Astrocyte (in vitro differentiated cells and primary cell): ENCODE results near the gene MAGI3. TPM values are rescaled to one million over a fixed set of nuclear protein-coding genes. Genes with fewer than 3 reads are reported as not detected.

Source experiments
- DNase-seq: peaks from one replicate; pipeline ENCODE4 v3.0.0-alpha.2; 2010; ENCODE audit warnings: low read depth
- FAIRE-seq: peaks from 2 replicates; lab custom pipeline; 2011; peaks lifted over from hg19 to GRCh38; lab: Jason Lieb, UNC
- H2AFZ ChIP-seq: 2 replicates; pipeline ENCODE4 v1.6.0; 2012; ENCODE audit warnings: low read depth, low read length, inconsistent platforms
- H3K27ac ChIP-seq: 2 replicates; pipeline ENCODE4 v1.5.1; 2011; ENCODE audit warnings: low read depth, low read length, inconsistent platforms
- H3K27me3 ChIP-seq: 2 replicates; pipeline ENCODE4 v1.6.0; 2011; ENCODE audit warnings: low read length, inconsistent platforms; ENCODE audit not compliant: insufficient read depth
- H3K36me3 ChIP-seq: 2 replicates; pipeline ENCODE4 v1.5.1; 2011; ENCODE audit warnings: low read length, inconsistent platforms; ENCODE audit not compliant: insufficient read depth
- H3K4me1 ChIP-seq: 2 replicates; pipeline ENCODE4 v1.5.1; 2011; ENCODE audit warnings: low read length, inconsistent platforms; ENCODE audit not compliant: insufficient read depth
- H3K4me2 ChIP-seq: 2 replicates; pipeline ENCODE4 v1.6.0; 2012; ENCODE audit warnings: low read length, inconsistent platforms
- H3K4me3 ChIP-seq: 2 replicates; pipeline ENCODE4 v1.5.1; 2011; ENCODE audit warnings: low read depth, mild to moderate bottlenecking, low read length, inconsistent platforms; ENCODE audit not compliant: insufficient read depth
- H3K79me2 ChIP-seq: 2 replicates; pipeline ENCODE4 v1.6.0; 2012; ENCODE audit warnings: mild to moderate bottlenecking, low read length, inconsistent platforms; ENCODE audit not compliant: insufficient read depth
- H3K9ac ChIP-seq: 2 replicates; pipeline ENCODE4 v1.6.0; 2012; ENCODE audit warnings: mild to moderate bottlenecking, low read length, inconsistent platforms
- H3K9me3 ChIP-seq: 2 replicates; pipeline ENCODE4 v1.5.1; 2012; ENCODE audit warnings: low read depth, mild to moderate bottlenecking, low read length, inconsistent platforms; ENCODE audit not compliant: insufficient read depth
- H4K20me1 ChIP-seq: 2 replicates; pipeline ENCODE4 v1.6.0; 2012; ENCODE audit warnings: low read length, inconsistent platforms; ENCODE audit not compliant: insufficient read depth
- H3K27ac Mint-ChIP-seq: one replicate; pipeline ENCODE4 v1.8.0; 2021; ENCODE audit warnings: mild to moderate bottlenecking, mixed read lengths; ENCODE audit not compliant: unreplicated experiment
- H3K27me3 Mint-ChIP-seq: one replicate; pipeline ENCODE4 v1.8.0; 2021; ENCODE audit warnings: low read depth, mixed read lengths; ENCODE audit not compliant: unreplicated experiment
- H3K36me3 Mint-ChIP-seq: one replicate; pipeline ENCODE4 v1.8.0; 2021; ENCODE audit warnings: low read depth, mixed read lengths; ENCODE audit not compliant: unreplicated experiment
- H3K4me1 Mint-ChIP-seq: one replicate; pipeline ENCODE4 v1.8.0; 2021; ENCODE audit warnings: low read depth, mixed read lengths; ENCODE audit not compliant: unreplicated experiment
- H3K4me3 Mint-ChIP-seq: one replicate; pipeline ENCODE4 v1.8.0; 2021; ENCODE audit warnings: mild to moderate bottlenecking, moderate library complexity, mixed read lengths; ENCODE audit not compliant: unreplicated experiment
- H3K9me3 Mint-ChIP-seq: one replicate; pipeline ENCODE4 v1.8.0; 2021; ENCODE audit warnings: mild to moderate bottlenecking, mixed read lengths; ENCODE audit not compliant: unreplicated experiment
- EZH2 ChIP-seq: IDR thresholded peaks from 2 replicates; pipeline ENCODE4 v1.6.1; 2012; ENCODE audit warnings: mild to moderate bottlenecking, low read length, inconsistent platforms; ENCODE audit not compliant: insufficient read depth
- total RNA-seq: library from RNA; stranded (reverse); gene quantifications from 2 replicates; pipeline ENCODE4 v1.2.1, GENCODE V29; 2021
- TF ChIP-seq, protein P1 (sequence below): IDR thresholded peaks from 2 replicates; pipeline ENCODE4 v1.5.1; 2011; ENCODE audit warnings: low read depth, mild to moderate bottlenecking, inconsistent platforms, low read length, moderate library complexity; ENCODE audit not compliant: insufficient read depth

Gene MAGI3
- total RNA-seq, 1 donor from 2014 or later = 16.5 TPM

DNA sequence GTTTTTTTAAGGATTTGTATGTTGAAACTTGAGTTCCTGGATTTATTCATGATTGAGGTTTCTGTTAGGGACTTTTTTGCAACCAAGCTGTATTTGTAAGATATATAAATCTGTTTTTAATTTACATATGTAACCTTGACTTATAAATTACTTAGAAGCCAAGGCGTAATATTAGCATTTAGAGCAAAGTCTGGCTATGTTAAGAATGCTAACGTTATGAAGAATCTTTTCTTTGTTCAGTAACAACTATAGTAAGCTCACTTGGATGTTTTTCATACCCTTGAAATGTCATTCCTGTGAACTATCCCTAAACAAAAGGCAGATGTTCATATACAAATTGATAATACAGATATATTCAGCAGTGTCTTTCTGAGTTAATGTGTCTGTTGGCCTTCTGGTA lies 155.3 kb downstream of the MAGI3 start:
- Mint-ChIP-seq H3K27ac (no peak overlapping the region), H3K9me3 (no peaks in the 10 kb centered on the region), H3K27me3 (no peaks in the 10 kb centered on the region), H3K4me1 (peaks cover 22% of the 10 kb centered on the region), H3K36me3 (no peaks in the 10 kb centered on the region), H3K4me3 (no peak overlapping the region)
- H3K36me3 ChIP-seq = no peaks in the 10 kb centered on the region
- H3K27ac ChIP-seq = no peak overlapping the region
- H3K9me3 ChIP-seq = no peaks in the 10 kb centered on the region
- peaks cover 12% of the 10 kb centered on the region for H3K4me1 ChIP-seq
- no peak overlapping the region for H3K4me3 ChIP-seq
- FAIRE-seq (no peak), DNase-seq (no peak)
- H3K4me2 ChIP-seq = no peak overlapping the region
- TF ChIP-seq EZH2 = no peak
- TF ChIP-seq, protein P1, sequence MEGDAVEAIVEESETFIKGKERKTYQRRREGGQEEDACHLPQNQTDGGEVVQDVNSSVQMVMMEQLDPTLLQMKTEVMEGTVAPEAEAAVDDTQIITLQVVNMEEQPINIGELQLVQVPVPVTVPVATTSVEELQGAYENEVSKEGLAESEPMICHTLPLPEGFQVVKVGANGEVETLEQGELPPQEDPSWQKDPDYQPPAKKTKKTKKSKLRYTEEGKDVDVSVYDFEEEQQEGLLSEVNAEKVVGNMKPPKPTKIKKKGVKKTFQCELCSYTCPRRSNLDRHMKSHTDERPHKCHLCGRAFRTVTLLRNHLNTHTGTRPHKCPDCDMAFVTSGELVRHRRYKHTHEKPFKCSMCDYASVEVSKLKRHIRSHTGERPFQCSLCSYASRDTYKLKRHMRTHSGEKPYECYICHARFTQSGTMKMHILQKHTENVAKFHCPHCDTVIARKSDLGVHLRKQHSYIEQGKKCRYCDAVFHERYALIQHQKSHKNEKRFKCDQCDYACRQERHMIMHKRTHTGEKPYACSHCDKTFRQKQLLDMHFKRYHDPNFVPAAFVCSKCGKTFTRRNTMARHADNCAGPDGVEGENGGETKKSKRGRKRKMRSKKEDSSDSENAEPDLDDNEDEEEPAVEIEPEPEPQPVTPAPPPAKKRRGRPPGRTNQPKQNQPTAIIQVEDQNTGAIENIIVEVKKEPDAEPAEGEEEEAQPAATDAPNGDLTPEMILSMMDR = no peak
- H3K27me3 ChIP-seq = no peaks in the 10 kb centered on the region
- H4K20me1 ChIP-seq = no peaks in the 10 kb centered on the region
- H3K79me2 ChIP-seq = peaks cover 6% of the 10 kb centered on the region
- H2AFZ ChIP-seq = no peak overlapping the region
- H3K9ac ChIP-seq = no peak overlapping the region

DNA sequence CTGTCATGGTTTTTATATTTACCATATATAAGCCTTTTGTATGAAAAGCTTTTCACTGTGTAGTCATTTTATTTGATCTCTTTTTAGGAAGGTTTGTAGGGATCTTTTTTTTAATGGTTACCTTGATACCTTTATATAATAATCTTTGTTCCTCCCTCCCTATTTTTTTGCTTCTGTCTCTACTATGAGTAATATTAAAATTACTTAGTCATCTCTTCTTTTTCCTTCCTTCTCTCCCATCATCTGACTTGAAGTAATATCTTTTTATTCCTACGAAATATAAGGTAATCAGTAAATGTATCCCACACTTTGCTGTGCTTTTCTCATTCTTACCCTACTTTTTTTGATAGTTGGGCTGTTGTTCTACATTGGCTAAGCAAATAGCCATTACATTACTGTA lies 161.4 kb downstream of the MAGI3 start:
- Histone ChIP-seq H3K4me1 (no peaks in the 10 kb centered on the region), H3K9me3 (no peaks in the 10 kb centered on the region), H3K79me2 (no peaks in the 10 kb centered on the region), H3K4me2 (no peak overlapping the region), H3K36me3 (no peaks in the 10 kb centered on the region), H2AFZ (no peak overlapping the region), H3K27ac (no peak overlapping the region), H3K9ac (no peak overlapping the region), H4K20me1 (no peaks in the 10 kb centered on the region), H3K4me3 (no peak overlapping the region), H3K27me3 (no peaks in the 10 kb centered on the region)
- Mint-ChIP-seq H3K27me3 (no peaks in the 10 kb centered on the region), H3K36me3 (peaks cover 4% of the 10 kb centered on the region), H3K4me3 (no peak overlapping the region), H3K9me3 (peaks cover 3% of the 10 kb centered on the region), H3K4me1 (peaks cover 2% of the 10 kb centered on the region), H3K27ac (no peak overlapping the region)
- DNase-seq = no peak
- FAIRE-seq = no peak
- TF ChIP-seq, protein P1 = no peak
- TF ChIP-seq EZH2 = no peak

DNA sequence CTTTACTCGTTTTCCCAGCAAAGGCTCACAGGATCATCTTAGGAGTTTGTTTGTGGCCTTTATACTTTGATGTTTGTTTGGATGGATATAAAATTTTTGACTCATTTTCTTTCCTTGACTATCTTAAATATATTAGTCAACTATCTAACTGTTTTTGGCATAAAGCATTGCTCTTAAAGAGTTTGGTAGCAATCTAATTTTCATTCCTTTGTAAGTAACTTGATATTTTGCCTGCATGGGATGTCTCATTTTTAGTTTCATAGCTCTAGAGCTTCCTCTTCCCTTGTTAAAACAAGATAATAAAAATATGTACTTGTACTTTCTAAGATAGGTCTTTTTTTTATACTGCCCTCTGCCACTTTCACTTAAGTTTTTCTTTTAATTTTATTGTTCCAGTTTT lies 161.9 kb downstream of the MAGI3 start:
- no peaks in the 10 kb centered on the region for H3K79me2 ChIP-seq
- peaks cover under 1% of the 10 kb centered on the region for H3K9me3 ChIP-seq
- no peaks in the 10 kb centered on the region for H4K20me1 ChIP-seq
- TF ChIP-seq, protein P1 = no peak
- TF ChIP-seq EZH2 = no peak
- no peak for FAIRE-seq
- H3K27me3 ChIP-seq = no peaks in the 10 kb centered on the region
- Mint-ChIP-seq H3K27ac (no peak overlapping the region), H3K27me3 (no peaks in the 10 kb centered on the region), H3K36me3 (peaks cover 4% of the 10 kb centered on the region), H3K4me3 (no peak overlapping the region), H3K4me1 (peaks cover 2% of the 10 kb centered on the region), H3K9me3 (peaks cover 3% of the 10 kb centered on the region)
- H3K36me3 ChIP-seq = no peaks in the 10 kb centered on the region
- H3K4me2 ChIP-seq = no peak overlapping the region
- H2AFZ ChIP-seq = no peak overlapping the region
- no peak overlapping the region for H3K4me3 ChIP-seq
- H3K27ac ChIP-seq = no peak overlapping the region
- H3K9ac ChIP-seq = no peak overlapping the region
- no peak for DNase-seq
- H3K4me1 ChIP-seq = no peaks in the 10 kb centered on the region
